Neuron (in vitro differentiated cells): Measurements from ENCODE around the gene LRRIQ1.
"Not testable (repeated sequence)": the region's sequence is repeated elsewhere in the genome, so short reads cannot be mapped to it uniquely, and the experiment has no call there.

ENCODE experiments used
- H2AFZ ChIP-seq: one replicate; pipeline ENCODE4 v1.6.1; 2013; ENCODE audit warnings: low read depth, mild to moderate bottlenecking, inconsistent platforms, low read length, moderate library complexity
- H3K27me3 ChIP-seq: one replicate; pipeline ENCODE4 v1.6.1; 2013; ENCODE audit warnings: low read length; ENCODE audit not compliant: insufficient read depth
- H3K36me3 ChIP-seq: one replicate; pipeline ENCODE4 v1.6.1; 2013; ENCODE audit warnings: low read length; ENCODE audit not compliant: insufficient read depth
- H3K4me1 ChIP-seq: one replicate; pipeline ENCODE4 v1.6.1; 2013; ENCODE audit warnings: low read length; ENCODE audit not compliant: insufficient read depth
- H3K4me3 ChIP-seq: 2 replicates; pipeline ENCODE4 v1.5.1; 2013; ENCODE audit warnings: mild to moderate bottlenecking, low read length, moderate library complexity
- H3K9me3 ChIP-seq: one replicate; pipeline ENCODE4 v1.6.1; 2013; ENCODE audit warnings: low read length

Gene LRRIQ1

DNA sequence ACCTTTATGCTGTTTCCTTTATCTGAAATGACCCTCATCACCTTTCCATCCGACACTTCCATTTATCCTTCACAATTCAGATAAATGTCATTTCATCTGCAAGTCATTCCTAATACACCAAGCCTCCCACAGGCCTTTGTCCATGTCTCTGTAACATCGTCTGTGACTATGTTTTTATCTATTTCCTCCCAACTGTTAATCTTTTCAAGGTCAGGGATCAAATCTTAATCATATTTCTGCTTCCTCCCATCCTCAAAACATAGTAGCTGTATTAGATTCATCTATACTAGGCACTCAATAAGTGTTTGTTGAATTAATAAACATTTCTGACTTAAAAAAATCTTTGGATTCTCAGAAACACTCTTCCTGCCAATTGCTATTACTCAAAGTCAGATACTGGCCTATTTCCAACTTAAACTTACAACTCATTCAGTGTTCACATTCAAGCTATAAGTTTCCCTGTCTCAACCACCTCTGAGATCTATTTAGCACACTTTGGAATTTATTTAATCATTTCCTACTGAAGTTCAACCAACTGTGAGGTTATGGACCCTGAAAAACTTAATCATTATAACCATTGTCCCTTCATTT, 143.6 kb downstream of the LRRIQ1 start:
- Histone ChIP-seq H3K27me3 (no peaks in the 10 kb centered on the region), H3K4me1 (no peaks in the 10 kb centered on the region), H2AFZ (no peak overlapping the region)

DNA sequence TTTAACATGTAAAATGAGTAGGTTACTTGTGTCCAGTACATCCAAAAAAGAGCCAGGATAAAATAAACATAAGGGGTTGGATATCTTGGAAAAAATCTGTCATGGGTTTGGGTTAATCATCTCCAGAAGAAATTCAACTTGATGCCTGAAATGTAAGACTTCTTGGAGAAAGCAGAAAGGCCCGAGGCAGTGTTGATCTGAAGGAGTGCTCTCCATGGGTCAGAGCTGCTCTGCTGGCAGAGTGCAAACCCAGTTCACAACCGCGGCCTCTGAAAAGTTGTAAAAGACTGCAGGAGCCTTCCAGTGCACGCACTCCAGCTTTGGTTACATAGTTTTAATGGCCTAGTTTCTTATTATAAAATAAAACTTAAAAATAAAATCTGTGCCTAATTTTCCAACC, 146.5 kb downstream of the LRRIQ1 start:
- H3K4me1 ChIP-seq, result no peaks in the 10 kb centered on the region
- H2AFZ ChIP-seq, result no peak overlapping the region
- no peaks in the 10 kb centered on the region for H3K9me3 ChIP-seq
- H3K27me3 ChIP-seq, result no peaks in the 10 kb centered on the region
- no peaks in the 10 kb centered on the region for H3K36me3 ChIP-seq
- H3K4me3 ChIP-seq, result no peak overlapping the region

More for the DNA sequence above, 143.6 kb downstream of the LRRIQ1 start:
- Histone ChIP-seq H3K4me3 (no peak overlapping the region), H3K9me3 (no peaks in the 10 kb centered on the region), H3K36me3 (no peaks in the 10 kb centered on the region)

DNA sequence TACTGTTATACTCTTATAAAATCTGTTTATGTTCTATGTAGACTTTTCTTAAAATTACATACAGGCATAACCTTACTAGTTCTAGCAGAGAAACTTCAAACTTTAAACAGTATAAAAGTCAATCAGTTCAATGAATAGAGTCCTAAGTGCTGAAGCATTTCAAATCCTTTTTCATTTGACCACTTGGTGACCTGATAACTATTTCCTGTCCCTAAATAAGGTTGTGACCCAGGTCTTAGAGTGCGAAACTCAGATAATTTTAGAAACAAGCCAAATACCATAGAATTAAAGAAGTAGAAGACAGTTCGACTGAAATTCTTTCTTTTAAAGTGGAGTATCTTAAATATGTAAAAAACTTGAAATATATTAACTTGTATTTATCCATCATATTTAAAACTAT, 147.7 kb downstream of the LRRIQ1 start:
- Histone ChIP-seq H3K9me3 (no peaks in the 10 kb centered on the region), H3K4me3 (no peak overlapping the region), H3K4me1 (no peaks in the 10 kb centered on the region), H3K36me3 (no peaks in the 10 kb centered on the region), H3K27me3 (no peaks in the 10 kb centered on the region), H2AFZ (no peak overlapping the region)

DNA sequence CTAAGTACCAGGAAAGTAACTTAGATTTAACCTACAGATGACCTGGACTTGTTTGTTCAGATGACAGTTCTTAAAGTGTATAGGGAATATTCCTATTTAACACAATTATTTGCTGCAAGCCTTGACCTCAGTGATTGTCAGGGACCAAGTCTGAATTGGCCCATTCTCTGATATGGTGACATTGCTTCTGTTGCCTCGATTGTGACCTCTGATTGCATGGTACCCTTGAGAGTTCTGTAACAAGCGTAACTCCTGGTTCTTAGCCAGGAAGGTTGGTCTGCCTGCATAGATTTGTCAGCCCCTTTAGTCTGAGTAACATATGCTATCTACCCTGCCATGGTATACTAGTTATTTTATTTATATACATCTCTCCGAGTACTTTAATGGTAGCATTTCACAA, 150.1 kb downstream of the LRRIQ1 start:
- no peaks in the 10 kb centered on the region for H3K36me3 ChIP-seq
- no peak overlapping the region for H2AFZ ChIP-seq
- no peaks in the 10 kb centered on the region for H3K4me1 ChIP-seq
- no peaks in the 10 kb centered on the region for H3K27me3 ChIP-seq
- no peak overlapping the region for H3K4me3 ChIP-seq
- no peaks in the 10 kb centered on the region for H3K9me3 ChIP-seq

DNA sequence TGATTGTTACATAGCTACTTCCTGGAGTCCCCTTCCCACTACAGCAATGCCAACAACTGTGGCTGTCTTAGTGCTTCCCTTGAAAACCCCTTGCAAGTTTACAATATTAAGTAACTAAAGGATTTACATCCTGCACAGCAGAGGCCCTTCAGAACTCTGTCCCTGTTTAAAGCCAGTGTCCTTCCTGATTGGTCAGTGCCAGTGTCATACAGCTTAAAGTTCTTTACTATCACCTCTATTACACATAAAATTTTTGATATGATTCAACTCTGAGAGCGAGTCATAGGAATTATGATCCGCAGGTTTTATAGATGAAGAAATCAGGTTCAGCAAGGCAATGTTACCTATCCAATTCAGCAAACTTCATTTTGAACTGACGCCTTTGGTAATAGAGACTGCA, 152.5 kb downstream of the LRRIQ1 start:
- Histone ChIP-seq H3K36me3 (no peaks in the 10 kb centered on the region), H3K27me3 (no peaks in the 10 kb centered on the region), H3K4me1 (no peaks in the 10 kb centered on the region), H3K4me3 (no peak overlapping the region), H3K9me3 (no peaks in the 10 kb centered on the region), H2AFZ (no peak overlapping the region)

DNA sequence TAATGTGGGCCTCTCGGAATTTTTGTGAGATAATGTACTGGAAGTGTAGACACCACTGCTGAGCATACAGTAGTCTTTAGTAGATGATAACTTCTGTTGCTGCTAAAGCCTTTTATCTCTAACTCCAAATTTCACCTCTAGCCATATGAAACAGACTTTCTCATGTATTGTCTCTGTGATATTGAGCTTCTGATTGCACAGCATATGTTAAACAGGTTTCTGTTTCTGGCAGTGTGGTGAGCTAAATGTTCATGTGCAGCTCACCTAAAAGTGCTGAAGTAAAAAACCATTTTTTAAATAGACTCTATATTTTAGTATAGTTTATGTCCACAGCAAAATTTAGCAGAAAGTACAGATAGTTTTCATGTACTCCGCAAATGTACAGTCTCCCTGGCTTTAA, 154.6 kb downstream of the LRRIQ1 start:
- Histone ChIP-seq H3K4me3 (no peak overlapping the region), H3K27me3 (no peaks in the 10 kb centered on the region), H2AFZ (no peak overlapping the region)

DNA sequence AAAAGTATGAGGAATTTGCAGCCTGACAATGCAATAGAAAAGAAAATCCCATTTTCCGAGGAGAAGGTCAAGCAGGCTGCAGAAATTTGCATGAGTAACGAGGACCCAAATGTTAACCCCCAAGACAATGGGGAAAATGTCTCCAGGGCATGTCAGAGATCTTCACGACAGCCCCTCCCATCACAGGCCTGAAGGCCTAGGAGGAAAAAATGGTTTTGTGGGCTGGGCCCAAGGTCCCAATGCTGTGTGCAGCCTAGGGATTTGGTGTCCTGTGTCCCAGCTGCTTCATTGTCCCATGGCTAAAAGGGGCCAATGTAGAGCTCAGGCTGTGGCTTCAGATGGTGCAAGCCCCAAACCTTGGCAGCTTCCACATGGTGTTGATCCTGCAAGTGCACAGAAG, 167.7 kb downstream of the LRRIQ1 start:
- not testable (repeated sequence) for H3K36me3 ChIP-seq, H3K4me3 ChIP-seq, H2AFZ ChIP-seq, H3K4me1 ChIP-seq, H3K9me3 ChIP-seq, H3K27me3 ChIP-seq

More for the DNA sequence above, 154.6 kb downstream of the LRRIQ1 start:
- Histone ChIP-seq H3K9me3 (no peaks in the 10 kb centered on the region), H3K4me1 (no peaks in the 10 kb centered on the region), H3K36me3 (no peaks in the 10 kb centered on the region)

DNA sequence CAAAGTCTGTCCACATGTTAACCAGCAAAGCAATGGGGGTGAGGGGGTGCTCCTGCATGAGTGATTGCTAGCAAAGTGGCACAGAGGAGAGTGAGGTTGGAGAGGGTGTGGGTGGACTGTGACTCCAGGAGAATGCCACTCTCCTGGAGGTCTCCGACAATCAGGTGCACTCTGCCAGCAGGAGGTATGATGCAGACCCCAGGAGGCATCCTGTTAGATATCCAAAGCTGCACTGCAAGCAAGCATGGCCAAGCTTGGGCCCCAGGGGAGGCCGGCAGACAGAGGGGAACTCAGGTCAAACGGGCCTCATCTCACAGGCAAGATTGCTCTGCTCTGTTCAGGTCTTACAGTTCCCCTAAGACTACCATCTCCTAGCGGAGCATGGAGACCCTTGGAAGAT, 170.4 kb downstream of the LRRIQ1 start:
- Histone ChIP-seq H3K4me1 (no peaks in the 10 kb centered on the region), H2AFZ (no peak overlapping the region), H3K27me3 (no peaks in the 10 kb centered on the region), H3K9me3 (peaks cover 2% of the 10 kb centered on the region), H3K4me3 (no peak overlapping the region), H3K36me3 (no peaks in the 10 kb centered on the region)

DNA sequence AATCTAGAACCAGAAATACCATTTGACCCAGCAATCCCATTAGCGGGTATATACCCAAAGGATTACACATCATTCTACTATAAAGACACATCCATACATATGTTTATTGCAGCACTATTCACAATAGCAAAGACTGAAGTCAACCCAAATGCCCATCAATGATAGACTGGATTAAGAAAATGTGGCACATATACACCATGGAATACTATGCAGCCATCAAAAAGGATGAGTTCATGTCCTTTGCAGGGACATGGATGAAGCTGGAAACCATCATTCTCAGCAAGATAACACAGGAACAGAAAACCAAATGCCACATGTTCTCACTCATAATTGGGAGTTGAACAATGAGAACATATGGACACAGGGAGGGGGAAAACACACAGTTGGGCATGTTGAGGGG, 188.2 kb downstream of the LRRIQ1 start:
- H3K27me3 ChIP-seq, H3K4me3 ChIP-seq, H3K36me3 ChIP-seq, H3K9me3 ChIP-seq, H3K4me1 ChIP-seq, H2AFZ ChIP-seq: not testable (repeated sequence)

DNA sequence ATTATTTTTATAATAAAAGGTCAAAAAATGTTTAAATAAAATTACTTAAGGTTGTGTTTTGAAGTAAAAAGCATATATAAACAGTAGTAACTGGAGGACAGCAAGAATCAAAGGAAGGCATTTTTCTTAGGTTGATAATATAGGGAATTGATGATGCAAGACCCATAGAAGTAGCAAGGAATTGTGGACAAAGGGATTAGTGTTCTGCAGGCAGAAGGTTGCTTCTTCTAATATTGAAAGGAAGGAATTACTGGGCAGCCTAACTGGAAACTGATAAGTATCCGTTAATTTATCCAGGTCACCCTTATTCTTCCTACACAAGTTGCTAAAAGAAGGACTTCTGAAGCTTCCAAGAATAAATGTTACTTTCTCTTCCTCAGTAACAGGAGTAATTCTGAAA, 189.3 kb downstream of the LRRIQ1 start:
- Histone ChIP-seq H3K4me1 (no peaks in the 10 kb centered on the region), H3K9me3 (no peaks in the 10 kb centered on the region), H2AFZ (no peak overlapping the region), H3K27me3 (no peaks in the 10 kb centered on the region), H3K36me3 (no peaks in the 10 kb centered on the region), H3K4me3 (no peak overlapping the region)

DNA sequence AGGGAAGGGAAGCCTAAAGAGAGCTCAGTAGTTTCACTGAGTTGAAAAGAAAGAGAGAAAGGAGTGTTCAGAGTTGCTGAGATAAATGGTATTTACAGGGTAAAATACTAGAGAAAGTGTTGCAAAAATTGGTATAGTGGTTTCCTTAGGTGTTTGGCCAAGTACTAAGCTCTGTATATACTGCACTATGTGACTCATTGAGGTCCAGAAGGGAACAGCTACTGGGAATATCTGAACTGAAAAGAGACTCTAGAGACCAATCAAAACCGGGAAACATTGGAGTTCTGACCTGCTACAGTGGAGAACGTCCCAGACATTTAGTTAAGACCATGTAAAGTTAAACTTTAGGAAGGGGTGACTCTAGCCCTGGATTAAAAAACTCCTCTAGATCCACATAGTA, 201.2 kb downstream of the LRRIQ1 start:
- Histone ChIP-seq H3K36me3 (no peaks in the 10 kb centered on the region), H2AFZ (no peak overlapping the region), H3K27me3 (no peaks in the 10 kb centered on the region), H3K9me3 (no peaks in the 10 kb centered on the region), H3K4me1 (no peaks in the 10 kb centered on the region), H3K4me3 (no peak overlapping the region)

DNA sequence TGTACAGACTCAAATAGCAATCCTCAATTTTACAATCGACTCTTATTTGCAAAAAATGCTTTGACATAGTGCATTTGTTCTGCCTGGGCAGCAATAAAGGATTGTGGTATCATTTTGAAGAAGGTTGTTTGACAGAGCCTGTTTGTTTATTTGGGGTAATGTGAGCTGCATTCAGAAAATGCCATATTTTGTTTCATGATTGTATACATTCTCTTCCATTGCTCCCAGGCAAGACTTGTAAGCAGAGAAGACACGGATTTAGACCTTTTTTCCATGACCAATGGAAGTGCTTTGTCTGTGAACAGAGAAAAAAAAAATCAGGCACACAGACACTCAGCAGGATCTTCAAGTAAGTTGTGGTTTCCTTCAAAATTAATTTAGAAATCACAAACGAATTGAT, 208.4 kb downstream of the LRRIQ1 start:
- H2AFZ ChIP-seq, result no peak overlapping the region
- H3K27me3 ChIP-seq, result no peaks in the 10 kb centered on the region
- H3K4me1 ChIP-seq, result no peaks in the 10 kb centered on the region
- H3K4me3 ChIP-seq, result no peak overlapping the region
- no peaks in the 10 kb centered on the region for H3K9me3 ChIP-seq
- no peaks in the 10 kb centered on the region for H3K36me3 ChIP-seq

DNA sequence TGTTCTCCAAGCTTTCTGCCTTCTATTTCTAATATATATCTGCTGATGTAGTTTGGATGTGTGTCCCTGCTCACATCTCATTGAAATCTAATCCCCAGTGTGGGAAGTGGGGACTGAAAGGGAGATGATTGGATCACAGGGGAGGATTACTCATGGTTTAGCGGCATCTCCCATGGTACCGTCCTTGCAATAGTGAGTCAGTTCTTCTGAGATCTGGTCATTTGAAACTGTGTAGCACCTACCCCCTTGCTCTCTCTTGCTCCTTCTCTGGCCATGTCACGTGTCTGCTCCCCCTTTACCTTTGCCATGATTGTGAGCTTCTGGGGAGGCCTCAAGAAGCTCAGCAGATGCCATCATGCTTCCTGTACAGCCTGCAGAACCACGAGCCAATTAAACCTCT, 217.7 kb downstream of the LRRIQ1 start:
- Histone ChIP-seq H3K4me3 (no peak overlapping the region), H3K36me3 (no peaks in the 10 kb centered on the region), H3K9me3 (no peaks in the 10 kb centered on the region), H3K4me1 (no peaks in the 10 kb centered on the region), H3K27me3 (no peaks in the 10 kb centered on the region), H2AFZ (no peak overlapping the region)

DNA sequence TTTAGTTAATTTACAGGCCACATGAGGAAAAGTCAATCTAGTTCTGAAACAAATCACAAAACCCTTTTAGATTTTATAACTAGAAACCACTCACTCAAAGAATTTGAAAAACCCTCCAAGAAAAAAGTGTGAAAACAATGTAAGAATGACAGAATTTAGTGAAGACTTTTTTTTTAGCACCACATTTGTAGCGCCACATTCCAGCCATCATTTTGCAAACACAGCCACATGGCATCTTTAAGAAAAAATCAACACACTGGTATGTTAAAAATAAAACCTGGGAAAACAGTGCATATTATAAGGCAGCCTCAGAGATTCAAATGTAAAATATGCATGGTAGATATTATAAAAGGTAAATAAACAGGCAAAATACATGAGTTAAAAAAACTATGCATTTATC, 221.5 kb downstream of the LRRIQ1 start:
- no peaks in the 10 kb centered on the region for H3K4me1 ChIP-seq
- no peak overlapping the region for H3K4me3 ChIP-seq
- H3K9me3 ChIP-seq, result no peaks in the 10 kb centered on the region
- no peak overlapping the region for H2AFZ ChIP-seq
- H3K36me3 ChIP-seq, result no peaks in the 10 kb centered on the region
- H3K27me3 ChIP-seq, result no peaks in the 10 kb centered on the region
